HCT116 (cell line): ENCODE data around the gene SLC15A3. TPM values are rescaled to one million over a fixed set of nuclear protein-coding genes. Genes with fewer than 3 reads are reported as not detected.
A peak's percentile ranks its signal among the peaks of the same experiment; 100 is the strongest.

ENCODE experiments used
- ATAC-seq: fragments of 200-7000 bp; cut with Tn5 transposase; 2 replicates; pipeline ENCODE4 v1.9.1; 2020; ENCODE audit warnings: mild to moderate bottlenecking, moderate library complexity
- BruUV-seq: library from RNA; stranded (reverse); fragments of 400-500 nt; replicated peaks from 2 replicates; lab custom pipeline; 2021; lab: Mats Ljungman, UMichigan
- CTCF ChIA-PET: fragments of 300-600 bp; sonication (Branson Sonifier 250); formaldehyde crosslinking; loops from one replicate; lab custom pipeline; 2021; ENCODE audit warnings: antibody characterized with exemption; lab: Charles Lee
- POLR2A ChIA-PET: fragments of 300-600, 350-600 bp; sonication (Branson Sonifier 250); formaldehyde crosslinking; loops from one replicate; lab custom pipeline; 2021; ENCODE audit warnings: antibody characterized with exemption; lab: Charles Lee
- RAD21 ChIA-PET, 2 experiments: fragments of 300-600 bp; sonication (Branson Sonifier 250); formaldehyde crosslinking; loops; one replicate each; lab custom pipeline; 2023; ENCODE audit warnings: low total read pairs in 2 of 2; ENCODE audit not compliant: uncharacterized antibody in 2 of 2, unreplicated experiment in 2 of 2, low non-redundant PET in 1 of 2; lab: Charles Lee
- DNase-seq: peaks from one replicate; pipeline ENCODE4 v3.0.0-alpha.2; 2010; ENCODE audit warnings: low read depth, low spot score
- H2AFZ ChIP-seq: fragments of 200-600 bp; shearing (Covaris generic), sonication (generic); 2 replicates; pipeline ENCODE4 v1.6.1; 2017; ENCODE audit warnings: low read depth, mixed run types, mixed read lengths, antibody characterized with exemption, low read length; ENCODE audit not compliant: poor library complexity, severe bottlenecking
- H3K27ac ChIP-seq: 2 replicates; pipeline ENCODE4 v1.5.1; 2012; ENCODE audit warnings: low read depth, low read length
- H3K27me3 ChIP-seq: fragments of 200-600 bp; sonication (generic); 2 replicates; pipeline ENCODE4 v1.6.1; 2016; ENCODE audit warnings: mixed run types, low read length, mixed read lengths; ENCODE audit not compliant: insufficient read depth
- H3K36me3 ChIP-seq, 2 experiments: fragments of 200-500 bp in 1 of 2; fragments of 200-600 bp in 1 of 2; sonication (Bioruptor generic) in 1 of 2; sonication (generic) in 1 of 2; 2 replicates each; pipeline versions ENCODE4 v1.5.1 to v1.6.1; 2014 to 2016; ENCODE audit warnings: low read length in 2 of 2, inconsistent platforms in 1 of 2, mixed read lengths in 1 of 2, mixed run types in 1 of 2; ENCODE audit not compliant: insufficient read depth in 2 of 2, control insufficient read depth in 1 of 2
- H3K4me1 ChIP-seq, 2 experiments: fragments of 200-600 bp in 1 of 2; sonication (generic) in 1 of 2; 2 replicates each; pipeline versions ENCODE4 v1.5.1 to v1.6.1; 2012 to 2017; ENCODE audit warnings: low read length in 2 of 2, inconsistent platforms in 1 of 2, mild to moderate bottlenecking in 1 of 2, mixed read lengths in 1 of 2, mixed run types in 1 of 2, moderate library complexity in 1 of 2; ENCODE audit not compliant: insufficient read depth in 2 of 2, control insufficient read depth in 1 of 2
- H3K4me2 ChIP-seq: fragments of 200-600 bp; sonication (generic); 2 replicates; pipeline ENCODE4 v1.6.1; 2017; ENCODE audit warnings: mixed run types, low read length, mixed read lengths
- H3K4me3 ChIP-seq, 2 experiments: fragments of 200-600 bp in 1 of 2; sonication (generic) in 1 of 2; replicated peaks in 1 of 2; 2 replicates each; pipeline ENCODE4 v1.5.1; 2011 to 2016; ENCODE audit warnings: low read length in 2 of 2, control low read depth in 1 of 2, low read depth in 1 of 2, mild to moderate bottlenecking in 1 of 2, mixed read lengths in 1 of 2, mixed run types in 1 of 2
- H3K79me2 ChIP-seq: fragments of 200-600 bp; sonication (generic); 2 replicates; pipeline ENCODE4 v1.6.1; 2017; ENCODE audit warnings: mild to moderate bottlenecking, mixed run types, low read length, moderate library complexity, mixed read lengths; ENCODE audit not compliant: insufficient read depth
- H3K9ac ChIP-seq: fragments of 200-600 bp; sonication (generic); 2 replicates; pipeline ENCODE4 v1.6.1; 2016; ENCODE audit warnings: low read length, mixed read lengths
- H3K9me2 ChIP-seq: fragments of 200-600 bp; sonication (generic), shearing (Covaris generic); 2 replicates; pipeline ENCODE4 v1.6.1; 2017; ENCODE audit warnings: mixed run types, mild to moderate bottlenecking, moderate library complexity; ENCODE audit not compliant: insufficient read depth
- H3K9me3 ChIP-seq, 2 experiments: fragments of 200-500 bp in 1 of 2; fragments of 200-600 bp in 1 of 2; sonication (Bioruptor generic) in 1 of 2; sonication (generic) in 1 of 2; 2 replicates each; pipeline ENCODE4 v1.6.1; 2014 to 2017; ENCODE audit warnings: low read length in 2 of 2, mixed read lengths in 2 of 2, inconsistent platforms in 1 of 2, low read depth in 1 of 2, mild to moderate bottlenecking in 1 of 2, mixed run types in 1 of 2, moderate library complexity in 1 of 2; ENCODE audit not compliant: control insufficient read depth in 1 of 2, insufficient read depth in 1 of 2
- H4K20me1 ChIP-seq: fragments of 200-600 bp; sonication (generic), shearing (Covaris generic); 2 replicates; pipeline ENCODE4 v1.6.1; 2017; ENCODE audit warnings: mixed run types, mild to moderate bottlenecking, moderate library complexity; ENCODE audit not compliant: insufficient read depth
- CEBPB ChIP-seq: IDR thresholded peaks from 2 replicates; pipeline ENCODE4 v1.6.1; 2012; ENCODE audit warnings: low read depth
- ELF1 ChIP-seq: IDR thresholded peaks from 2 replicates; pipeline ENCODE4 v1.6.1; 2012; ENCODE audit warnings: low read depth, borderline replicate concordance
- EZH2phosphoT487 ChIP-seq: fragments of 200-600 bp; IDR thresholded peaks from 2 replicates; pipeline ENCODE4 v1.6.1; 2018; ENCODE audit warnings: antibody characterized with exemption, borderline replicate concordance
- POLR2AphosphoS5 ChIP-seq: IDR thresholded peaks from 2 replicates; pipeline ENCODE4 v1.6.1; 2011; ENCODE audit warnings: mild to moderate bottlenecking, low read depth, low read length, moderate library complexity
- RAD21 ChIP-seq: IDR thresholded peaks from 2 replicates; pipeline ENCODE4 v1.6.1; 2012; ENCODE audit warnings: low read depth, mild to moderate bottlenecking
- SP1 ChIP-seq: IDR thresholded peaks from 2 replicates; pipeline ENCODE4 v1.6.1; 2012; ENCODE audit warnings: low read depth
- SRF ChIP-seq: IDR thresholded peaks from 2 replicates; pipeline ENCODE4 v1.6.1; 2012; ENCODE audit warnings: low read depth
- ZFX ChIP-seq: fragments of 450-650 bp; IDR thresholded peaks from 2 replicates; pipeline ENCODE4 v1.6.1; 2017
- ZNF274 ChIP-seq: fragments of 200-500 bp; sonication (Bioruptor generic); IDR thresholded peaks from 2 replicates; pipeline ENCODE4 v1.6.1; 2014; ENCODE audit warnings: mild to moderate bottlenecking, low read depth, low read length, inconsistent platforms
- intact Hi-C: fragments of 100-400 bp; cut with micrococcal nuclease; formaldehyde crosslinking; loops from 2 replicates; pipeline ENCODE4 v1.10.0; 2022
- total RNA-seq: library from RNA; stranded (reverse); gene quantifications from one replicate; pipeline ENCODE4 v1.2.1, GENCODE V29; 2021; ENCODE audit not compliant: unreplicated experiment
- TF ChIP-seq, protein P1 (sequence below): IDR thresholded peaks from 2 replicates; pipeline ENCODE4 v1.6.1; 2012

The SLC15A3 gene
- total RNA-seq, 1 experiment from 2014 or later: not detected

- peak overlapping the region; percentile 77; the same call in 1 of the 2 replicates for H3K9ac ChIP-seq
Measured at GRCh38 chr11:60923326-60923725, 28.6 kb downstream of the SLC15A3 start.

DNA sequence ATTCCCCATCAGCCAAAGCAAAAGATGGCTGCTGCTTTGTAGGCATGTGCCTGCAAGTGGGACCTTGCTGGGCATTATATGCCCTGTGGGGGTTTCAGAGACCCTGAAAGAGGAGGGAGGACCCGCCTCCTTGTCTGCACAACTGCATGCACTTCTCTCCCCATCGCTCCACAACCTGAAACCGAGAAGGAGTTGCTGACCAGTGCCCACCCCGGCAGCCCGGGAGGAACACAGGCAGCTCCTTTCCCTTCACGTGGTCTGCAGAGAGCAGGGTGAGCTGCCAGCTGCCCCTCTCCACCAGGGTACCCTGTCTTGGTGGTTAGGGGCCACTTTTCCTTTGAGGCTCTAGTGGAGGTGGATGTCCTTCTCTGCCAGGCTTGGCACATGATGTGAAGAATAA is 29.1 kb downstream of the SLC15A3 start:
- H2AFZ ChIP-seq: no peak overlapping the region
- H3K9me3 ChIP-seq: no peaks in the 10 kb centered on the region
- H3K79me2 ChIP-seq: peaks cover 20% of the 10 kb centered on the region
- no peaks in the 10 kb centered on the region; the same call in 1 of the 2 replicates for H4K20me1 ChIP-seq
- H3K9me2 ChIP-seq: no peaks in the 10 kb centered on the region
- RAD21 ChIA-PET: no interaction called here
- 0 out of 2 replicates have a peak overlapping the region, but pooled peaks have one; percentile 16 for H3K27ac ChIP-seq
- POLR2A ChIA-PET: interaction anchor here (1.3 kb wide), 1 partner anchor 9 kb away, joined by 3 read pairs; the partner anchor contains the start of gene TMEM109
- 0 out of 2 replicates have a peak overlapping the region, but pooled peaks have one; percentile 77 for H3K9ac ChIP-seq
- peak overlapping the region; percentile 92; the same call in 1 of the 2 replicates for H3K4me2 ChIP-seq
- BruUV-seq: no TSS peak
- intact Hi-C loops: no loop called here
- DNase-seq (no peak), ATAC-seq (no peak)
- CTCF ChIA-PET: interaction anchor here (1.5 kb wide), 1 partner anchor 23 kb away, joined by 5 read pairs; no protein-coding TSS in a partner anchor
- H3K4me1 ChIP-seq: peaks cover 25 to 43% of the 10 kb centered on the region in 2 experiments
- peaks cover 17 to 24% of the 10 kb centered on the region in 2 experiments; a peak in 2 of 4 replicates for H3K36me3 ChIP-seq
- H3K27me3 ChIP-seq: no peaks in the 10 kb centered on the region
- no peak overlapping the region for H3K4me3 ChIP-seq
- no peak for TF ChIP-seq POLR2AphosphoS5
- no peak for TF ChIP-seq EZH2phosphoT487
- TF ChIP-seq ELF1: no peak

More at GRCh38 chr11:60923326-60923725, 28.6 kb downstream of the SLC15A3 start:
- Histone ChIP-seq H3K27me3 (no peaks in the 10 kb centered on the region), H3K27ac (peak overlapping the region; percentile 16; the same call in 1 of the 2 replicates), H3K4me2 (peak overlapping the region; percentile 92), H4K20me1 (no peaks in the 10 kb centered on the region; the same call in 1 of the 2 replicates), H3K79me2 (peaks cover 16% of the 10 kb centered on the region), H3K4me3 (0 out of 4 replicates have a peak overlapping the region, but pooled peaks of 1 of the 2 experiments have one; percentile 75), H3K9me3 (no peaks in the 10 kb centered on the region), H2AFZ (no peak overlapping the region), H3K36me3 (peaks cover 19 to 24% of the 10 kb centered on the region in 2 experiments; a peak in 3 of 4 replicates), H3K4me1 (peaks cover 25 to 39% of the 10 kb centered on the region in 2 experiments), H3K9me2 (no peaks in the 10 kb centered on the region)
- intact Hi-C loops: no loop called here
- BruUV-seq: no TSS peak
- POLR2A ChIA-PET: interaction anchor here (0.8 to 1.3 kb wide), 2 partner anchors 10 to 92 kb away, joined by 3 read pairs; partner anchors contain the start of gene TMEM109
- DNase-seq (no peak), ATAC-seq (no peak)
- CTCF ChIA-PET: interaction anchor here (1.5 kb wide), 1 partner anchor 24 kb away, joined by 5 read pairs; no protein-coding TSS in a partner anchor
- RAD21 ChIA-PET: no interaction called here
- no peak for TF ChIP-seq RAD21
- TF ChIP-seq CEBPB: no peak
- no peak for TF ChIP-seq ELF1
- TF ChIP-seq, protein P1, sequence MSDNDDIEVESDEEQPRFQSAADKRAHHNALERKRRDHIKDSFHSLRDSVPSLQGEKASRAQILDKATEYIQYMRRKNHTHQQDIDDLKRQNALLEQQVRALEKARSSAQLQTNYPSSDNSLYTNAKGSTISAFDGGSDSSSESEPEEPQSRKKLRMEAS: no peak
- no peak for TF ChIP-seq ZFX
- TF ChIP-seq ZNF274: no peak
- TF ChIP-seq POLR2AphosphoS5: no peak
- TF ChIP-seq SRF: no peak
- no peak for TF ChIP-seq SP1
